HepG2 (cell line): ENCODE results near the gene ESR2. TPM values are rescaled to one million over a fixed set of nuclear protein-coding genes. Genes with fewer than 3 reads are reported as not detected.

Experiments used
- ATAC-seq: fragments of 200-7000 bp; cut with Tn5 transposase; 3 replicates; pipeline ENCODE4 v1.9.1; 2020; ENCODE audit warnings: mild to moderate bottlenecking, moderate library complexity
- BruUV-seq: library from RNA; stranded (reverse); fragments of 400-500 nt; replicated peaks from 2 replicates; lab custom pipeline; 2021; lab: Mats Ljungman, UMichigan
- CTCF ChIA-PET: fragments of 300-600 bp; formaldehyde crosslinking; extraction: SDS; loops from one replicate; lab custom pipeline; 2021; ENCODE audit warnings: low total read pairs, inconsistent platforms, low intra/inter-chr PET ratio; lab: Yijun Ruan, JAX
- POLR2A ChIA-PET: fragments of 350-600 bp; sonication (Branson Sonifier 250); formaldehyde crosslinking; loops from one replicate; lab custom pipeline; 2020; ENCODE audit warnings: antibody characterized with exemption, inconsistent platforms; lab: Yijun Ruan, JAX
- DNase-seq: peaks from one replicate; pipeline ENCODE4 v3.0.0-alpha.2; 2015; ENCODE audit warnings: low spot score
- FAIRE-seq: peaks from 3 replicates; lab custom pipeline; 2011; peaks lifted over from hg19 to GRCh38; lab: Jason Lieb, UNC
- H2AFZ ChIP-seq: one replicate; pipeline ENCODE4 v1.6.1; 2011; ENCODE audit warnings: low read length, inconsistent platforms
- H3K27ac ChIP-seq: fragments of 300-600 bp; 3 replicates; pipeline ENCODE4 v1.8.0; 2011; ENCODE audit warnings: mixed run types, mild to moderate bottlenecking, mixed read lengths, low read length, inconsistent platforms; ENCODE audit not compliant: insufficient read depth; ENCODE audit errors: extremely low read length
- H3K27me3 ChIP-seq, 2 experiments: fragments of 200-600 bp in 1 of 2; 2 replicates in 1 of 2; 3 replicates in 1 of 2; pipeline versions ENCODE4 v1.6.0 to v1.8.0; 2011; ENCODE audit warnings: low read length in 2 of 2, mild to moderate bottlenecking in 2 of 2, moderate library complexity in 2 of 2, inconsistent platforms in 1 of 2; ENCODE audit not compliant: insufficient read depth in 2 of 2, control insufficient read depth in 1 of 2
- H3K36me3 ChIP-seq, 2 experiments: fragments of 200-600 bp in 1 of 2; replicated peaks in 1 of 2; 2 replicates in 1 of 2; 3 replicates in 1 of 2; pipeline versions ENCODE4 v1.5.1 to v1.8.0; 2011; ENCODE audit warnings: low read length in 2 of 2, inconsistent platforms in 1 of 2; ENCODE audit not compliant: insufficient read depth in 2 of 2, control insufficient read depth in 1 of 2
- H3K4me1 ChIP-seq: 2 replicates; pipeline ENCODE4 v1.5.1; 2012; ENCODE audit warnings: low read length, inconsistent platforms; ENCODE audit not compliant: insufficient read depth
- H3K4me2 ChIP-seq: 2 replicates; pipeline ENCODE4 v1.6.0; 2011; ENCODE audit warnings: low read depth, low read length, inconsistent platforms
- H3K4me3 ChIP-seq, 3 experiments: fragments of 200-600 bp in 1 of 3; sonication (generic), shearing (Covaris generic) in 1 of 3; replicated peaks in 1 of 3; 2 replicates each; pipeline ENCODE4 v1.5.1; 2011 to 2016; ENCODE audit warnings: low read length in 3 of 3, inconsistent platforms in 2 of 3, low read depth in 2 of 3, mild to moderate bottlenecking in 2 of 3, control low read depth in 1 of 3, mixed read lengths in 1 of 3; ENCODE audit not compliant: insufficient read depth in 1 of 3
- H3K79me2 ChIP-seq: one replicate; pipeline ENCODE4 v1.6.1; 2011; ENCODE audit warnings: low read length, inconsistent platforms; ENCODE audit not compliant: insufficient read depth
- H3K9ac ChIP-seq: 2 replicates; pipeline ENCODE4 v1.6.0; 2011; ENCODE audit warnings: mild to moderate bottlenecking, low read depth, low read length, inconsistent platforms; ENCODE audit not compliant: insufficient read depth
- H3K9me3 ChIP-seq: 2 replicates; pipeline ENCODE4 v1.5.1; 2012; ENCODE audit warnings: mild to moderate bottlenecking, low read length
- H4K20me1 ChIP-seq: 2 replicates; pipeline ENCODE4 v1.6.0; 2011; ENCODE audit warnings: inconsistent platforms, mild to moderate bottlenecking, low read length, moderate library complexity; ENCODE audit not compliant: insufficient read depth
- AGO2 ChIP-seq: fragments of 200-400 bp; formaldehyde crosslinking; optimal IDR thresholded peaks from 2 replicates; pipeline ENCODE3; 2017; ENCODE audit warnings: mild to moderate bottlenecking, low read depth, low read length, moderate library complexity
- ARNT ChIP-seq: fragments of 450-650 bp; IDR thresholded peaks from 2 replicates; pipeline ENCODE4 v1.6.1; 2017
- CREB3 ChIP-seq: sonication (generic); formaldehyde crosslinking; IDR thresholded peaks from 2 replicates; pipeline ENCODE4 v1.5.0; 2020; ENCODE audit warnings: missing genetic modification reagents
- ERF ChIP-seq: IDR thresholded peaks from 2 replicates; pipeline ENCODE4 v1.6.1; 2018; ENCODE audit warnings: missing biosample characterization, missing genetic modification reagents
- GFI1 ChIP-seq: sonication (generic); formaldehyde crosslinking; IDR thresholded peaks from 2 replicates; pipeline ENCODE4 v1.5.0; 2020; ENCODE audit warnings: missing genetic modification reagents, mild to moderate bottlenecking, borderline replicate concordance
- NFAT5 ChIP-seq: sonication (generic); formaldehyde crosslinking; IDR thresholded peaks from 2 replicates; pipeline ENCODE4 v1.4.0; 2020; ENCODE audit warnings: missing genetic modification reagents
- PCBP2 ChIP-seq: fragments of 200-400 bp; formaldehyde crosslinking; optimal IDR thresholded peaks from 2 replicates; pipeline ENCODE3; 2018; ENCODE audit warnings: low read length, low read depth; ENCODE audit not compliant: poor library complexity, severe bottlenecking
- RAD21 ChIP-seq: fragments of 450-650 bp; formaldehyde crosslinking; IDR thresholded peaks from 2 replicates; pipeline ENCODE4 v1.5.0; 2020; ENCODE audit warnings: mild to moderate bottlenecking
- RORA ChIP-seq: sonication (generic); formaldehyde crosslinking; IDR thresholded peaks from 2 replicates; pipeline ENCODE4 v1.5.0; 2020; ENCODE audit warnings: mild to moderate bottlenecking, missing genetic modification reagents, moderate library complexity
- SUZ12 ChIP-seq: fragments of 150-350 bp; IDR thresholded peaks from 2 replicates; pipeline ENCODE4 v1.6.1; 2014; ENCODE audit warnings: low read depth, low read length
- YY1 ChIP-seq: IDR thresholded peaks from 2 replicates; pipeline ENCODE4 v1.6.1; 2011; ENCODE audit warnings: low read length, low read depth, moderate library complexity, mild to moderate bottlenecking; ENCODE audit not compliant: insufficient read depth, insufficient replicate concordance
- ZMYM2 ChIP-seq: sonication (generic); formaldehyde crosslinking; IDR thresholded peaks from 2 replicates; pipeline ENCODE4 v1.8.0; 2022; ENCODE audit warnings: mild to moderate bottlenecking, missing genetic modification reagents
- ZNF160 ChIP-seq: sonication (generic); formaldehyde crosslinking; IDR thresholded peaks from 2 replicates; pipeline ENCODE4 v1.8.0; 2022; ENCODE audit warnings: mild to moderate bottlenecking, inconsistent platforms, missing genetic modification reagents
- ZNF598 ChIP-seq: sonication (generic); formaldehyde crosslinking; IDR thresholded peaks from 2 replicates; pipeline ENCODE4 v1.5.1; 2020; ENCODE audit warnings: mild to moderate bottlenecking, missing genetic modification reagents, borderline replicate concordance
- ZNF605 ChIP-seq: sonication (generic); formaldehyde crosslinking; IDR thresholded peaks from 2 replicates; pipeline ENCODE4 v1.8.0; 2022; ENCODE audit warnings: mild to moderate bottlenecking, missing genetic modification reagents
- ZNF691 ChIP-seq: sonication (generic); formaldehyde crosslinking; IDR thresholded peaks from 2 replicates; pipeline ENCODE4 v1.4.0; 2020; ENCODE audit warnings: missing genetic modification reagents, low read depth, mild to moderate bottlenecking, borderline replicate concordance
- ZNF883 ChIP-seq: sonication (generic); formaldehyde crosslinking; IDR thresholded peaks from 2 replicates; pipeline ENCODE4 v1.5.1; 2020; ENCODE audit warnings: mild to moderate bottlenecking, missing genetic modification reagents; ENCODE audit errors: not compliant biosample characterization
- WGBS: methylation state at CpG from one replicate; pipeline ENCODE4 v1.1.6; 2017; ENCODE audit warnings: low lambda C conversion rate; 5-methylcytosine and 5-hydroxymethylcytosine counted together
- in situ Hi-C: cut with HindIII; loops from 2 replicates; pipeline ENCODE4 v1.10.0; 2017; ENCODE audit warnings: low pct_unique_long_range_greater_than_20kb; ENCODE audit not compliant: extremely low pct_ligation_motif_present
- intact Hi-C: fragments of 100-400 bp; cut with micrococcal nuclease; formaldehyde crosslinking; loops from one replicate; pipeline ENCODE4 v1.10.0; 2022; ENCODE audit not compliant: unreplicated experiment
- polyA plus RNA-seq, 8 experiments: library from polyadenylated mRNA; depleted of rRNA in 3 of 8; stranded (reverse) in 7 of 8; unstranded in 1 of 8; fragments of >200 nt; fragmentation: Illumina TruSeq in 4 of 8; extraction: Trizol in 4 of 8; gene quantifications; 2 replicates each; pipeline versions ENCODE4 v1.2.1 to v1.2.3, GENCODE V29; 2011 to 2016; ENCODE audit warnings: low read depth in 4 of 8, missing spikeins in 1 of 8, mixed read lengths in 1 of 8; ENCODE audit not compliant: insufficient read depth in 1 of 8
- total RNA-seq, 5 experiments: library from RNA; depleted of rRNA; stranded (reverse); fragments of >200 nt; fragmentation: Illumina TruSeq; extraction: Trizol; gene quantifications; 2 replicates each; pipeline ENCODE4 v1.2.3, GENCODE V29; 2016; ENCODE audit warnings: low read depth in 1 of 5

Gene ESR2
- total and polyA plus RNA-seq, 2 of the 13 experiments (the other 11 are each of a cell fraction or from before 2014, with no cell fraction given), result 0.01 to 0.04 TPM

- TF ChIP-seq NFAT5 (CRISPR knock-in tag) (no peak), ZNF605 (no peak)
Observed at GRCh38 chr14:64210216-64210615, 84.0 kb downstream of the ESR2 start (continued).

- no peaks in the 10 kb centered on the region for H3K79me2 ChIP-seq
- no peak overlapping the region for H2AFZ ChIP-seq
- no peak overlapping the region for H3K9ac ChIP-seq
- ATAC-seq (no peak), DNase-seq (no peak), FAIRE-seq (no peak)
- no TSS peak for BruUV-seq
- WGBS, result 91% methylated on average over 21 of the region's 21 CpGs
- intact Hi-C loops (no loop called here), in situ Hi-C loops (no loop called here)
- no peaks in the 10 kb centered on the region for H3K27me3 ChIP-seq
- 0 out of 5 replicates have a peak, but pooled peaks cover 0 to 3% of the 10 kb centered on the region in 2 experiments for H3K36me3 ChIP-seq
- ChIA-PET CTCF (no interaction called here), POLR2A (no interaction called here)
- H3K4me3 ChIP-seq, result no peak overlapping the region
- no peaks in the 10 kb centered on the region for H3K9me3 ChIP-seq
- H3K4me2 ChIP-seq, result no peak overlapping the region
- H4K20me1 ChIP-seq, result no peaks in the 10 kb centered on the region
- H3K27ac ChIP-seq, result no peak overlapping the region
- H3K4me1 ChIP-seq, result no peaks in the 10 kb centered on the region
- no peak for TF ChIP-seq ZNF598 (CRISPR knock-in tag)
- TF ChIP-seq ZNF883 (CRISPR knock-in tag), result no peak
- TF ChIP-seq GFI1 (CRISPR knock-in tag), result no peak
- no peak for TF ChIP-seq PCBP2
- no peak for TF ChIP-seq ZNF691
- TF ChIP-seq SUZ12, result no peak
- TF ChIP-seq ZNF160, result no peak
- TF ChIP-seq ARNT, result no peak
- TF ChIP-seq YY1, result no peak
- no peak for TF ChIP-seq RORA (CRISPR knock-in tag)
- no peak for TF ChIP-seq ZMYM2 (CRISPR knock-in tag)
- no peak for TF ChIP-seq RAD21 (CRISPR knock-in tag)
- TF ChIP-seq CREB3 (CRISPR knock-in tag), result no peak
- TF ChIP-seq ERF (CRISPR knock-in tag), result no peak
- no peak for TF ChIP-seq AGO2
Observed at GRCh38 chr14:64209444-64210131, 84.6 kb downstream of the ESR2 start.
